Muscle of leg (tissue), 11 donors: Measurements from ENCODE around the gene KCTD2. TPM values are rescaled to one million over a fixed set of nuclear protein-coding genes. Genes with fewer than 3 reads are reported as not detected.
"Not testable (repeated sequence)": the region's sequence is repeated elsewhere in the genome, so short reads cannot be mapped to it uniquely, and the experiment has no call there.

ENCODE experiments used
- DNase-seq: peaks from one replicate; pipeline ENCODE4 v3.0.0; 2013
- H3K27ac ChIP-seq: one replicate; pipeline ENCODE4 v1.5.1; 2013; ENCODE audit warnings: mild to moderate bottlenecking, low read length, control low read depth
- H3K27me3 ChIP-seq: one replicate; pipeline ENCODE4 v1.6.1; 2013; ENCODE audit warnings: low read length; ENCODE audit not compliant: control insufficient read depth, insufficient read depth
- H3K36me3 ChIP-seq: one replicate; pipeline ENCODE4 v1.6.1; 2013; ENCODE audit warnings: low read length; ENCODE audit not compliant: control insufficient read depth, insufficient read depth
- H3K4me1 ChIP-seq: one replicate; pipeline ENCODE4 v1.6.1; 2013; ENCODE audit warnings: low read length; ENCODE audit not compliant: control insufficient read depth, insufficient read depth
- H3K4me3 ChIP-seq: one replicate; pipeline ENCODE4 v1.5.1; 2013; ENCODE audit warnings: low read length, control low read depth
- H3K9me3 ChIP-seq: replicated peaks from 2 replicates; pipeline ENCODE4 v1.6.1; 2013; ENCODE audit warnings: low read depth, low read length; ENCODE audit not compliant: control insufficient read depth
- WGBS: methylation state at CpG from one replicate; pipeline ENCODE4 v1.1.5; 2013; ENCODE audit warnings: missing lambda C conversion rate; ENCODE audit not compliant: insufficient coverage; 5-methylcytosine and 5-hydroxymethylcytosine counted together
- polyA plus RNA-seq, 8 donors: library from polyadenylated mRNA; unstranded; fragments of 120-200 nt; gene quantifications; one replicate each; pipeline versions ENCODE4 v1.2.1 to v1.2.3, GENCODE V29; 2013; ENCODE audit warnings: inconsistent platforms in 1 of 8, low replicate concordance in 1 of 8; ENCODE audit not compliant: insufficient read length in 8 of 8, insufficient read depth in 1 of 8
- total RNA-seq: library from RNA; stranded (reverse); fragments of 120-200 nt; gene quantifications from one replicate; pipeline ENCODE4 v1.2.4, GENCODE V29; 2013

The KCTD2 gene
- total and polyA plus RNA-seq, 9 donors = 16.8 to 24.7 (median 22.2) TPM

- Histone ChIP-seq H3K4me3 (no peak overlapping the region), H3K36me3 (peaks cover 55% of the 10 kb centered on the region), H3K27me3 (no peaks in the 10 kb centered on the region), H3K27ac (no peak overlapping the region), H3K9me3 (no peaks in the 10 kb centered on the region), H3K4me1 (peaks cover 16% of the 10 kb centered on the region)
- DNase-seq = no peak
- WGBS = 55% methylated on average over 3 of the region's 8 CpGs
These were observed 17.4 kb downstream of the KCTD2 start for GRCh38 chr17:75064460-75064859.

GRCh38 chr17:75064867-75065561, 18.0 kb downstream of the KCTD2 start:
- Histone ChIP-seq H3K9me3 (no peaks in the 10 kb centered on the region), H3K4me1 (peaks cover 11% of the 10 kb centered on the region), H3K27ac (peak overlapping the region; percentile 10), H3K27me3 (no peaks in the 10 kb centered on the region), H3K4me3 (no peak overlapping the region), H3K36me3 (peaks cover 55% of the 10 kb centered on the region)
- DNase-seq = no peak
- WGBS = 93% methylated on average over 18 of the region's 18 CpGs

- DNase-seq = peak; percentile 53
- Histone ChIP-seq H3K27ac (peak overlapping the region; percentile 10), H3K4me1 (peaks cover 6% of the 10 kb centered on the region), H3K27me3 (no peaks in the 10 kb centered on the region), H3K4me3 (no peak overlapping the region), H3K36me3 (peaks cover 50% of the 10 kb centered on the region), H3K9me3 (no peaks in the 10 kb centered on the region)
- WGBS = 25% methylated on average over 3 of the region's 6 CpGs
These were observed 18.6 kb downstream of the KCTD2 start for GRCh38 chr17:75065562-75066151.

GRCh38 chr17:75067856-75068255, 20.8 kb downstream of the KCTD2 start:
- Histone ChIP-seq H3K9me3 (no peaks in the 10 kb centered on the region), H3K27me3 (no peaks in the 10 kb centered on the region), H3K36me3 (peaks cover 28% of the 10 kb centered on the region), H3K4me1 (no peaks in the 10 kb centered on the region), H3K4me3 (no peak overlapping the region), H3K27ac (no peak overlapping the region)
- no peak for DNase-seq
- WGBS = 71% methylated on average over 2 of the region's 4 CpGs

GRCh38 chr17:75068750-75069149, 21.7 kb downstream of the KCTD2 start:
- DNase-seq = no peak
- H3K36me3 ChIP-seq = peaks cover 19% of the 10 kb centered on the region
- H3K4me1 ChIP-seq = peaks cover under 1% of the 10 kb centered on the region
- no peak overlapping the region for H3K27ac ChIP-seq
- no peaks in the 10 kb centered on the region for H3K27me3 ChIP-seq
- H3K9me3 ChIP-seq = no peaks in the 10 kb centered on the region
- no peak overlapping the region for H3K4me3 ChIP-seq
- 92% methylated on average over 2 of the region's 8 CpGs for WGBS

- 65% methylated on average over 2 of the region's 2 CpGs for WGBS
- Histone ChIP-seq H3K27me3 (no peaks in the 10 kb centered on the region), H3K4me3 (no peak overlapping the region), H3K27ac (no peak overlapping the region), H3K4me1 (peaks cover 8% of the 10 kb centered on the region), H3K9me3 (no peaks in the 10 kb centered on the region), H3K36me3 (peaks cover 8% of the 10 kb centered on the region)
- DNase-seq = no peak
These were observed 22.8 kb downstream of the KCTD2 start for GRCh38 chr17:75069783-75070182.

GRCh38 chr17:75071478-75072271, 24.6 kb downstream of the KCTD2 start:
- WGBS = 78% methylated on average over 2 of the region's 8 CpGs
- not testable (repeated sequence) for H3K4me3 ChIP-seq, H3K27me3 ChIP-seq, DNase-seq, H3K27ac ChIP-seq, H3K9me3 ChIP-seq, H3K36me3 ChIP-seq
- peaks cover 17% of the 10 kb centered on the region for H3K4me1 ChIP-seq

GRCh38 chr17:75072909-75073308, 25.9 kb downstream of the KCTD2 start:
- not testable (repeated sequence) for H3K36me3 ChIP-seq, H3K4me3 ChIP-seq, DNase-seq, H3K27ac ChIP-seq, H3K9me3 ChIP-seq, H3K27me3 ChIP-seq
- H3K4me1 ChIP-seq = peaks cover 28% of the 10 kb centered on the region
- no CpG with 5 or more reads among the region's 5 CpGs for WGBS

- peak overlapping the region; percentile 74 for H3K27ac ChIP-seq
- DNase-seq = peak; percentile 76
- H3K4me1 ChIP-seq = peaks cover 35% of the 10 kb centered on the region
- no peaks in the 10 kb centered on the region for H3K27me3 ChIP-seq
- H3K36me3 ChIP-seq = no peaks in the 10 kb centered on the region
- no peaks in the 10 kb centered on the region for H3K9me3 ChIP-seq
- no peak overlapping the region for H3K4me3 ChIP-seq
- WGBS = 58% methylated on average over 4 of the region's 5 CpGs
These were observed 26.6 kb downstream of the KCTD2 start for GRCh38 chr17:75073618-75074047.

GRCh38 chr17:75074532-75074931, 27.5 kb downstream of the KCTD2 start:
- peak; percentile 92 for DNase-seq
- Histone ChIP-seq H3K27me3 (no peaks in the 10 kb centered on the region), H3K4me3 (no peak overlapping the region), H3K4me1 (peaks cover 44% of the 10 kb centered on the region), H3K9me3 (no peaks in the 10 kb centered on the region), H3K27ac (peak overlapping the region; percentile 74), H3K36me3 (no peaks in the 10 kb centered on the region)
- 35% methylated on average over 10 of the region's 14 CpGs for WGBS
